GM12878 (cell line): ENCODE results near the gene REV1. TPM values are rescaled to one million over a fixed set of nuclear protein-coding genes. Genes with fewer than 3 reads are reported as not detected.

ENCODE experiments used
- ATAC-seq: fragments of 200-7000 bp; cut with Tn5 transposase; 3 replicates; pipeline ENCODE4 v1.9.1; 2020; ENCODE audit warnings: mild to moderate bottlenecking, moderate library complexity
- BruUV-seq: library from RNA; stranded (reverse); fragments of 400-500 nt; replicated peaks from 2 replicates; lab custom pipeline; 2021; lab: Mats Ljungman, UMichigan
- CTCF ChIA-PET: fragments of 300-600 bp; sonication (Branson Sonifier 250); formaldehyde crosslinking; extraction: SDS; loops from one replicate; lab custom pipeline; 2021; ENCODE audit warnings: inconsistent platforms; lab: Yijun Ruan, JAX
- POLR2A ChIA-PET: fragments of 350-600 bp; formaldehyde crosslinking; extraction: SDS; loops from one replicate; lab custom pipeline; 2021; ENCODE audit warnings: inconsistent platforms; lab: Charles Lee
- RAD21 ChIA-PET: fragments of 300-600 bp; sonication (Branson Sonifier 250); formaldehyde crosslinking; loops from one replicate; lab custom pipeline; 2023; ENCODE audit warnings: antibody characterized with exemption; ENCODE audit not compliant: unreplicated experiment; lab: Charles Lee
- SMC1A ChIA-PET: fragments of 300-600 bp; sonication (Branson Sonifier 250); formaldehyde crosslinking; loops from one replicate; lab custom pipeline; 2023; ENCODE audit not compliant: unreplicated experiment, uncharacterized antibody; lab: Charles Lee
- DNase-seq: peaks from one replicate; pipeline ENCODE4 v3.0.0-alpha.2; 2011; ENCODE audit warnings: low read depth, low spot score
- FAIRE-seq: peaks from 3 replicates; lab custom pipeline; 2011; peaks lifted over from hg19 to GRCh38; lab: Jason Lieb, UNC
- H2AFZ ChIP-seq: 2 replicates; pipeline ENCODE4 v1.6.0; 2011; ENCODE audit warnings: low read depth, low read length, control low read depth; ENCODE audit not compliant: control insufficient read depth
- H3K27ac ChIP-seq: 2 replicates; pipeline ENCODE4 v1.5.1; 2011; ENCODE audit warnings: control low read depth; ENCODE audit not compliant: control insufficient read depth, insufficient read depth
- H3K27me3 ChIP-seq, 2 experiments: replicated peaks in 1 of 2; 2 replicates each; pipeline versions ENCODE4 v1.6.0 to v1.6.1; 2011; ENCODE audit warnings: low read length in 1 of 2; ENCODE audit not compliant: control insufficient read depth in 2 of 2, insufficient read depth in 2 of 2
- H3K36me3 ChIP-seq, 2 experiments: 2 replicates each; pipeline ENCODE4 v1.5.1; 2011; ENCODE audit warnings: low read length in 1 of 2; ENCODE audit not compliant: control insufficient read depth in 2 of 2, insufficient read depth in 2 of 2
- H3K4me1 ChIP-seq: 2 replicates; pipeline ENCODE4 v1.6.1; 2011; ENCODE audit warnings: mild to moderate bottlenecking, low read length, moderate library complexity, mixed read lengths; ENCODE audit not compliant: control insufficient read depth, insufficient read depth
- H3K4me2 ChIP-seq: 2 replicates; pipeline ENCODE4 v1.6.0; 2011; ENCODE audit warnings: control low read depth; ENCODE audit not compliant: control insufficient read depth, insufficient read depth
- H3K4me3 ChIP-seq: fragments of 200-600 bp; sonication (generic); 2 replicates; pipeline ENCODE4 v1.5.1; 2016
- H3K79me2 ChIP-seq: 2 replicates; pipeline ENCODE4 v1.6.0; 2011; ENCODE audit warnings: low read length; ENCODE audit not compliant: control insufficient read depth, insufficient read depth
- H3K9ac ChIP-seq: 2 replicates; pipeline ENCODE4 v1.8.0; 2011; ENCODE audit warnings: low read length, control low read depth, mixed read lengths; ENCODE audit not compliant: control insufficient read depth, insufficient read depth
- H3K9me3 ChIP-seq: replicated peaks from 3 replicates; pipeline ENCODE4 v1.5.1; 2011; ENCODE audit warnings: mild to moderate bottlenecking, low read length; ENCODE audit not compliant: control insufficient read depth, insufficient read depth
- H4K20me1 ChIP-seq: 2 replicates; pipeline ENCODE4 v1.6.0; 2011; ENCODE audit not compliant: control insufficient read depth, insufficient read depth
- BCL11A ChIP-seq: IDR thresholded peaks from 2 replicates; pipeline ENCODE4 v1.6.1; 2011; ENCODE audit warnings: low read depth, low read length
- CBX3 ChIP-seq: fragments of 200-600 bp; sonication (generic); IDR thresholded peaks from 2 replicates; pipeline ENCODE4 v1.6.1; 2016; ENCODE audit warnings: low read depth, borderline replicate concordance
- CBX5 ChIP-seq: sonication (generic); IDR thresholded peaks from 2 replicates; pipeline ENCODE4 v1.6.1; 2016; ENCODE audit warnings: low read depth, moderate library complexity, mild to moderate bottlenecking, inconsistent platforms
- CHD2 ChIP-seq: IDR thresholded peaks from 2 replicates; pipeline ENCODE4 v1.6.1; 2011; ENCODE audit warnings: low read depth, low read length, improper control_type of control experiment, borderline replicate concordance
- ESRRA ChIP-seq: IDR thresholded peaks from 2 replicates; pipeline ENCODE4 v1.6.1; 2012; ENCODE audit warnings: mild to moderate bottlenecking, low read length, improper control_type of control experiment
- EZH2 ChIP-seq: IDR thresholded peaks from 2 replicates; pipeline ENCODE4 v1.6.1; 2012; ENCODE audit warnings: low read depth, mild to moderate bottlenecking, control low read depth, inconsistent platforms, low read length, borderline replicate concordance; ENCODE audit not compliant: control insufficient read depth
- IKZF2 ChIP-seq, 2 experiments: fragments of 450-650 bp; IDR thresholded peaks; 2 replicates each; pipeline ENCODE4 v1.6.1; 2017; ENCODE audit warnings: mild to moderate bottlenecking in 2 of 2, moderate library complexity in 2 of 2
- JUNB ChIP-seq: IDR thresholded peaks from 2 replicates; pipeline ENCODE4 v1.6.1; 2016; ENCODE audit warnings: antibody characterized with exemption, mild to moderate bottlenecking
- RAD21 ChIP-seq: IDR thresholded peaks from 2 replicates; pipeline ENCODE4 v1.6.1; 2011; ENCODE audit warnings: mild to moderate bottlenecking, low read depth, low read length, moderate library complexity; ENCODE audit not compliant: insufficient read depth
- RB1 ChIP-seq: fragments of 450-650 bp; formaldehyde crosslinking; IDR thresholded peaks from 2 replicates; pipeline ENCODE4 v1.6.1; 2017; ENCODE audit warnings: mild to moderate bottlenecking, borderline replicate concordance
- RBBP5 ChIP-seq: fragments of 200-600 bp; sonication (generic); conservative IDR thresholded peaks from 2 replicates; pipeline ENCODE4 v1.6.1; 2016
- RELB ChIP-seq: fragments of 450-650 bp; IDR thresholded peaks from 2 replicates; pipeline ENCODE4 v1.6.1; 2017; ENCODE audit warnings: low read depth, mild to moderate bottlenecking, moderate library complexity
- REST ChIP-seq: IDR thresholded peaks from 2 replicates; pipeline ENCODE4 v1.6.1; 2012; ENCODE audit warnings: mild to moderate bottlenecking, low read depth, low read length
- STAT1 ChIP-seq: fragments of 450-650 bp; conservative IDR thresholded peaks from 2 replicates; pipeline ENCODE4 v1.6.1; 2014; ENCODE audit warnings: antibody characterized with exemption, mild to moderate bottlenecking
- SUZ12 ChIP-seq: fragments of 200-600 bp; sonication (generic); IDR thresholded peaks from one replicate; pipeline ENCODE4 v1.6.1; 2018; ENCODE audit warnings: antibody characterized with exemption, mild to moderate bottlenecking; ENCODE audit not compliant: unreplicated experiment
- ZNF217 ChIP-seq: fragments of 450-650 bp; IDR thresholded peaks from 2 replicates; pipeline ENCODE4 v1.6.1; 2017; ENCODE audit warnings: antibody characterized with exemption, mild to moderate bottlenecking
- ZNF622 ChIP-seq: fragments of 450-650 bp; IDR thresholded peaks from 2 replicates; pipeline ENCODE4 v1.6.1; 2017; ENCODE audit warnings: mild to moderate bottlenecking, inconsistent platforms
- ZZZ3 ChIP-seq: IDR thresholded peaks from 2 replicates; pipeline ENCODE4 v1.6.1; 2011; ENCODE audit warnings: low read depth; ENCODE audit not compliant: control insufficient read depth, insufficient read length
- WGBS: methylation state at CpG from one replicate; pipeline ENCODE4 v1.1.6; 2016; ENCODE audit warnings: low lambda C conversion rate; ENCODE audit not compliant: insufficient replicate concordance, insufficient coverage; ENCODE audit errors: missing lambda C conversion rate; 5-methylcytosine and 5-hydroxymethylcytosine counted together
- in situ Hi-C: fragments of 300-500 bp; cut with MboI; formaldehyde crosslinking; loops from 9 replicates; pipeline ENCODE4 v1.14.3; 2018; ENCODE audit warnings: mixed read lengths
- intact Hi-C: fragments of 100-400 bp; cut with micrococcal nuclease; formaldehyde crosslinking; loops from one replicate; pipeline ENCODE4 v1.14.2; 2022; ENCODE audit not compliant: unreplicated experiment
- polyA plus RNA-seq, 11 experiments: library from polyadenylated mRNA; depleted of rRNA in 4 of 11; unstranded in 6 of 11; stranded (reverse) in 5 of 11; fragments of >200 nt; fragmentation: Nextera tagmentation in 4 of 11; fragmentation: Illumina TruSeq in 1 of 11; extraction: Ambion mirVana in 4 of 11; extraction: Trizol in 1 of 11; gene quantifications; 1 replicate in 1 of 11; 2 replicates in 10 of 11; pipeline versions ENCODE4 v1.2.1 to v1.2.3, GENCODE V29; 2011 to 2016; ENCODE audit warnings: inconsistent platforms in 2 of 11, missing spikeins in 2 of 11, low read depth in 1 of 11
- total RNA-seq, 4 experiments: library from RNA; depleted of rRNA in 3 of 4; stranded (reverse); fragments of >200 nt in 3 of 4; fragmentation: Illumina TruSeq in 1 of 4; extraction: Trizol in 1 of 4; gene quantifications; 2 replicates each; pipeline versions ENCODE4 v1.2.1 to v1.2.3, GENCODE V29; 2013 to 2021

REV1 gene
- total and polyA plus RNA-seq, 10 of the 15 experiments (the other 5 are each of a cell fraction or from before 2014, with no cell fraction given), result 11.3 to 46.8 (median 29.0) TPM

GRCh38 chr2:99386011-99386410, 103.8 kb downstream of the REV1 start (continued):
- TF ChIP-seq EZH2 (no peak), IKZF2 (IDR thresholded peaks at IDR 0.05) (no peak), ZNF217 (no peak), STAT1 (no peak), CHD2 (no peak), REST (no peak), RAD21 (no peak)
- TF ChIP-seq, all 136 proteins: peak for 0

GRCh38 chr2:99382143-99382542, 107.7 kb downstream of the REV1 start:
- Histone ChIP-seq H3K27ac (no peak overlapping the region), H3K4me2 (no peak overlapping the region)
- in situ Hi-C loops, result no loop called here
- TF ChIP-seq ZZZ3 (no peak), ESRRA (no peak), CBX5 (no peak), ZNF622 (no peak), CBX3 (no peak), RELB (no peak), JUNB (no peak), SUZ12 (no peak), RBBP5 (no peak), RB1 (no peak), BCL11A (no peak)
- TF ChIP-seq, all 136 proteins: peak for 0
- no TSS peak for BruUV-seq
- Histone ChIP-seq H3K4me1 (0 out of 2 replicates have a peak, but pooled peaks cover 4% of the 10 kb centered on the region), H3K36me3 (peaks cover 3 to 13% of the 10 kb centered on the region in 2 experiments; a peak in 2 of 4 replicates), H3K4me3 (no peak overlapping the region), H3K27me3 (no peaks in the 10 kb centered on the region), H3K9me3 (no peaks in the 10 kb centered on the region), H3K9ac (no peak overlapping the region), H3K79me2 (no peaks in the 10 kb centered on the region), H4K20me1 (no peaks in the 10 kb centered on the region), H2AFZ (no peak overlapping the region)
- DNase-seq (no peak), ATAC-seq (no peak), FAIRE-seq (no peak)
- ChIA-PET RAD21 (interaction anchor here (0.7 kb wide), 1 partner anchor 16 kb away, joined by 3 read pairs; no protein-coding TSS in a partner anchor), CTCF (interaction anchor here (1.2 to 1.4 kb wide), 2 partner anchors 9 to 17 kb away, joined by 3 read pairs; no protein-coding TSS in a partner anchor), SMC1A (interaction anchor here (0.9 to 1.0 kb wide), 3 partner anchors 8 to 18 kb away, joined by 3 to 5 read pairs (median 3); no protein-coding TSS in a partner anchor), POLR2A (no interaction called here)
- WGBS, result 96% methylated on average over 2 of the region's 2 CpGs
- intact Hi-C loops, result no loop called here
